ENCODE measurements around the gene CORO6. TPM values are rescaled to one million over a fixed set of nuclear protein-coding genes. Genes with fewer than 3 reads are reported as not detected.
A peak's percentile ranks its signal among the peaks of the same experiment; 100 is the strongest.

The CORO6 gene
- total and polyA plus RNA-seq, 10 of the 15 experiments (the other 5 are each of a cell fraction or from before 2014, with no cell fraction given) = 0.26 to 5.0 (median 1.7) TPM; not detected in 1

DNA sequence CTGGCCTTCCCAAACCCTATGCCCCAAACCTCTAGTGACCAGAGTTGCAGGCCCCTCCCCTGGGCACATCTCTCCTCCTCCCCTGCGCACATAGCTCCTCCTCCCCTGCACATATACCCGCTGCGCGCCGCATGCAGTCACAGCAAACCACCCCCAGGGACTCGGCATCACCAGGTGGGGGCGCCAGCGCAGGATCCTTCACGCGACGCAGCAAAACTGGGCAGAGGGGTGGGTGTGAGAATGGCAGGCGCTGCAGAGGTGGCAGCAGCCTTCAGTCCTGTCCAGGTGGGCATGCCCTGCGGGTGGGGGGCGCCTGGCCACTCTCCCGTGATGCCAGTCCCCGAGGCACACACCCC, 5.6 kb downstream of the CORO6 start (continued):
- TF ChIP-seq, protein P1, sequence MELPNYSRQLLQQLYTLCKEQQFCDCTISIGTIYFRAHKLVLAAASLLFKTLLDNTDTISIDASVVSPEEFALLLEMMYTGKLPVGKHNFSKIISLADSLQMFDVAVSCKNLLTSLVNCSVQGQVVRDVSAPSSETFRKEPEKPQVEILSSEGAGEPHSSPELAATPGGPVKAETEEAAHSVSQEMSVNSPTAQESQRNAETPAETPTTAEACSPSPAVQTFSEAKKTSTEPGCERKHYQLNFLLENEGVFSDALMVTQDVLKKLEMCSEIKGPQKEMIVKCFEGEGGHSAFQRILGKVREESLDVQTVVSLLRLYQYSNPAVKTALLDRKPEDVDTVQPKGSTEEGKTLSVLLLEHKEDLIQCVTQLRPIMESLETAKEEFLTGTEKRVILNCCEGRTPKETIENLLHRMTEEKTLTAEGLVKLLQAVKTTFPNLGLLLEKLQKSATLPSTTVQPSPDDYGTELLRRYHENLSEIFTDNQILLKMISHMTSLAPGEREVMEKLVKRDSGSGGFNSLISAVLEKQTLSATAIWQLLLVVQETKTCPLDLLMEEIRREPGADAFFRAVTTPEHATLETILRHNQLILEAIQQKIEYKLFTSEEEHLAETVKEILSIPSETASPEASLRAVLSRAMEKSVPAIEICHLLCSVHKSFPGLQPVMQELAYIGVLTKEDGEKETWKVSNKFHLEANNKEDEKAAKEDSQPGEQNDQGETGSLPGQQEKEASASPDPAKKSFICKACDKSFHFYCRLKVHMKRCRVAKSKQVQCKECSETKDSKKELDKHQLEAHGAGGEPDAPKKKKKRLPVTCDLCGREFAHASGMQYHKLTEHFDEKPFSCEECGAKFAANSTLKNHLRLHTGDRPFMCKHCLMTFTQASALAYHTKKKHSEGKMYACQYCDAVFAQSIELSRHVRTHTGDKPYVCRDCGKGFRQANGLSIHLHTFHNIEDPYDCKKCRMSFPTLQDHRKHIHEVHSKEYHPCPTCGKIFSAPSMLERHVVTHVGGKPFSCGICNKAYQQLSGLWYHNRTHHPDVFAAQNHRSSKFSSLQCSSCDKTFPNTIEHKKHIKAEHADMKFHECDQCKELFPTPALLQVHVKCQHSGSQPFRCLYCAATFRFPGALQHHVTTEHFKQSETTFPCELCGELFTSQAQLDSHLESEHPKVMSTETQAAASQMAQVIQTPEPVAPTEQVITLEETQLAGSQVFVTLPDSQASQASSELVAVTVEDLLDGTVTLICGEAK (IDR thresholded peaks at IDR 0.05; ENCODE audit: borderline replicate concordance) = no peak
- TF ChIP-seq ZNF207 (IDR thresholded peaks at IDR 0.05; ENCODE audit: borderline replicate concordance) = no peak
- TF ChIP-seq FOXK2 (IDR thresholded peaks at IDR 0.05) = no peak
- TF ChIP-seq, protein P2, sequence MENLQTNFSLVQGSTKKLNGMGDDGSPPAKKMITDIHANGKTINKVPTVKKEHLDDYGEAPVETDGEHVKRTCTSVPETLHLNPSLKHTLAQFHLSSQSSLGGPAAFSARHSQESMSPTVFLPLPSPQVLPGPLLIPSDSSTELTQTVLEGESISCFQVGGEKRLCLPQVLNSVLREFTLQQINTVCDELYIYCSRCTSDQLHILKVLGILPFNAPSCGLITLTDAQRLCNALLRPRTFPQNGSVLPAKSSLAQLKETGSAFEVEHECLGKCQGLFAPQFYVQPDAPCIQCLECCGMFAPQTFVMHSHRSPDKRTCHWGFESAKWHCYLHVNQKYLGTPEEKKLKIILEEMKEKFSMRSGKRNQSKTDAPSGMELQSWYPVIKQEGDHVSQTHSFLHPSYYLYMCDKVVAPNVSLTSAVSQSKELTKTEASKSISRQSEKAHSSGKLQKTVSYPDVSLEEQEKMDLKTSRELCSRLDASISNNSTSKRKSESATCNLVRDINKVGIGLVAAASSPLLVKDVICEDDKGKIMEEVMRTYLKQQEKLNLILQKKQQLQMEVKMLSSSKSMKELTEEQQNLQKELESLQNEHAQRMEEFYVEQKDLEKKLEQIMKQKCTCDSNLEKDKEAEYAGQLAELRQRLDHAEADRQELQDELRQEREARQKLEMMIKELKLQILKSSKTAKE (IDR thresholded peaks at IDR 0.05; ENCODE audit: low read depth, poor library complexity, severe bottlenecking) = no peak
- TF ChIP-seq, protein P3, sequence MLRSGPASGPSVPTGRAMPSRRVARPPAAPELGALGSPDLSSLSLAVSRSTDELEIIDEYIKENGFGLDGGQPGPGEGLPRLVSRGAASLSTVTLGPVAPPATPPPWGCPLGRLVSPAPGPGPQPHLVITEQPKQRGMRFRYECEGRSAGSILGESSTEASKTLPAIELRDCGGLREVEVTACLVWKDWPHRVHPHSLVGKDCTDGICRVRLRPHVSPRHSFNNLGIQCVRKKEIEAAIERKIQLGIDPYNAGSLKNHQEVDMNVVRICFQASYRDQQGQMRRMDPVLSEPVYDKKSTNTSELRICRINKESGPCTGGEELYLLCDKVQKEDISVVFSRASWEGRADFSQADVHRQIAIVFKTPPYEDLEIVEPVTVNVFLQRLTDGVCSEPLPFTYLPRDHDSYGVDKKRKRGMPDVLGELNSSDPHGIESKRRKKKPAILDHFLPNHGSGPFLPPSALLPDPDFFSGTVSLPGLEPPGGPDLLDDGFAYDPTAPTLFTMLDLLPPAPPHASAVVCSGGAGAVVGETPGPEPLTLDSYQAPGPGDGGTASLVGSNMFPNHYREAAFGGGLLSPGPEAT (IDR thresholded peaks at IDR 0.05; ENCODE audit: low read depth) = no peak
- TF ChIP-seq RAD51 (IDR thresholded peaks at IDR 0.05) = no peak
- TF ChIP-seq, protein P4, sequence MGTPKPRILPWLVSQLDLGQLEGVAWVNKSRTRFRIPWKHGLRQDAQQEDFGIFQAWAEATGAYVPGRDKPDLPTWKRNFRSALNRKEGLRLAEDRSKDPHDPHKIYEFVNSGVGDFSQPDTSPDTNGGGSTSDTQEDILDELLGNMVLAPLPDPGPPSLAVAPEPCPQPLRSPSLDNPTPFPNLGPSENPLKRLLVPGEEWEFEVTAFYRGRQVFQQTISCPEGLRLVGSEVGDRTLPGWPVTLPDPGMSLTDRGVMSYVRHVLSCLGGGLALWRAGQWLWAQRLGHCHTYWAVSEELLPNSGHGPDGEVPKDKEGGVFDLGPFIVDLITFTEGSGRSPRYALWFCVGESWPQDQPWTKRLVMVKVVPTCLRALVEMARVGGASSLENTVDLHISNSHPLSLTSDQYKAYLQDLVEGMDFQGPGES (IDR thresholded peaks at IDR 0.05) = no peak
- TF ChIP-seq EP300 (IDR thresholded peaks at IDR 0.05; ENCODE audit: borderline replicate concordance in 1 of 2, control insufficient read depth in 1 of 2, low read depth in 2 of 2, low read length in 2 of 2) = no peak
- no peak for TF ChIP-seq SIX5 (IDR thresholded peaks at IDR 0.05; ENCODE audit: low read depth, low read length, severe bottlenecking)
- TF ChIP-seq TCF12 (IDR thresholded peaks at IDR 0.05; ENCODE audit: low read depth, low read length) = no peak
- no peak for TF ChIP-seq MYC (IDR thresholded peaks at IDR 0.05; ENCODE audit: insufficient read depth, insufficient read length, insufficient replicate concordance, low read length, severe bottlenecking)
- no peak for TF ChIP-seq TAF1 (IDR thresholded peaks at IDR 0.05; ENCODE audit: borderline replicate concordance, low read depth, low read length)
- no peak for TF ChIP-seq CBX5 (IDR thresholded peaks at IDR 0.05; ENCODE audit: low read depth)
- peak; percentile 66; the same call in 1 of the 2 replicates for TF ChIP-seq CREM (IDR thresholded peaks at IDR 0.05; ENCODE audit: low read depth)
- TF ChIP-seq SP1 (IDR thresholded peaks at IDR 0.05; ENCODE audit: low read depth, low read length) = no peak
- TF ChIP-seq SMAD1 (IDR thresholded peaks at IDR 0.05; ENCODE audit: low read depth, partially characterized antibody) = no peak
- no peak for TF ChIP-seq REST (IDR thresholded peaks at IDR 0.05; ENCODE audit: low read depth, low read length)
- no peak for TF ChIP-seq KAT2A (conservative IDR thresholded peaks at IDR 0.05; ENCODE audit: control insufficient read depth, low read depth, low read length)
